ENCODE data around the gene PRODH2.
"Not testable (repeated sequence)": the region's sequence is repeated elsewhere in the genome, so short reads cannot be mapped to it uniquely, and the experiment has no call there.

Gene PRODH2

DNA sequence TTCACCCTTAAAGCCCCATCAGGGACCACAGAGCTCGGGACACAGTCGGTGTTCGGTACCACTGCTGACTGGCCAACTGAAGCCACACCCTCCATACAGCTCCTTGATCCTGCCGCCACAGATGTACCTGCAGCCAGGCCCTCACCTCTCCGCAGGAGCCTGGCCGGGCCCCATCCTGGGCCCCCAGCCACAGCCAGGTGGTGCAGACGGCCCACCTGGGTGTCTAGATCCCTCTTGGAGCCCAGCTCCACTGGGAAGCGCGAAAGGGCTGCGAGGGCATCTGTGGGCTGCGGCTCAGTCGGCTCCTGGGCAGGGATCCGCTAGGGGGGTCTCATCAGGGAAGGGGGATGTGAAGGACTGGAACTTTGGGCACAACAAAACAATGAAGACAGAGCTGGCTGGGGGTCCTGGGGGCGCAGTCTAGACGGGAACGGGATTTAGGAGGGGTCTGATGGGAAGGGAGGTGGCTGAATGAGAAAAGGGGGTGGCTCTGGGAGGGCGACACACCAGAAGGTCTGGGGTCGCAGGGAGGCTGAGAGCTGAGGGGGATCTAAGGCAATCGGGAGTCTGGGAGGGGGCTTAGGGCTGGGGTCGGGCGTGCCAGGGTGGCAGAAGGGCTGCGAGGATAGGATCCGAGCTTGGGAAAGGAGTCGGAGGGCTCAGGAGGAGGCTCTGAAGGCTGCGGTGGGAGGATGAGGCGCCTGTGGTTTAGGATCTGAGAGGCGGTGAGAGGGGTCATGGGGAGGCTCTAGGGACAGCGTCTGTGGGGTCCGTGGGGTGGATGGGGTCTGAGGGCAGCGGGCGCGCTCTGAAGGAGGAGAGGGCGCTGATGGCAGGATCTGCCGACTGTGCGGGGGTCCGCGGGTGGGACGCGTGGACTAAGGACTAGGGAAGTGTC, 15.8 kb downstream of the PRODH2 start:
- no peak for DNase-seq (ENCODE audit: low spot score)

DNA sequence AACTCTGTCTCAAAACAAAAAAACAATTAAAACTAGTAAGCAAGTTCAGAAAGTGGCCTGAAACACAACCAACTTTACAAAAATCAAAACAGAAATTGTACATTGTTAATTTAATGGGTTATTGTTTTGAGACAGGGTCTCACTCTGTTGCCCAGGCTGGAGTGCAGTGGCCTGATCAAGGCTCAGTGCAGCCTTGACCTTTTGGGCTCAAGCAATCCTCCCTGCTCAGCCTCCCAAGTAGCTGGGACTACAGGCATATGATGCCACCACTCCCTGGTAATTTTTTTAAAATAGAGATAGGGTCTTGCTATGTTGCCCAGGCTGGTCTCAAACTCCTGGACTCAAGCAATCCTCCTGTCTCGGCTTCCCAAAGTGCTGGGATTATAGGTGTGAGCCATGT, 17.1 kb downstream of the PRODH2 start:
- DNase-seq (ENCODE audit: low spot score) = not testable (repeated sequence)

DNA sequence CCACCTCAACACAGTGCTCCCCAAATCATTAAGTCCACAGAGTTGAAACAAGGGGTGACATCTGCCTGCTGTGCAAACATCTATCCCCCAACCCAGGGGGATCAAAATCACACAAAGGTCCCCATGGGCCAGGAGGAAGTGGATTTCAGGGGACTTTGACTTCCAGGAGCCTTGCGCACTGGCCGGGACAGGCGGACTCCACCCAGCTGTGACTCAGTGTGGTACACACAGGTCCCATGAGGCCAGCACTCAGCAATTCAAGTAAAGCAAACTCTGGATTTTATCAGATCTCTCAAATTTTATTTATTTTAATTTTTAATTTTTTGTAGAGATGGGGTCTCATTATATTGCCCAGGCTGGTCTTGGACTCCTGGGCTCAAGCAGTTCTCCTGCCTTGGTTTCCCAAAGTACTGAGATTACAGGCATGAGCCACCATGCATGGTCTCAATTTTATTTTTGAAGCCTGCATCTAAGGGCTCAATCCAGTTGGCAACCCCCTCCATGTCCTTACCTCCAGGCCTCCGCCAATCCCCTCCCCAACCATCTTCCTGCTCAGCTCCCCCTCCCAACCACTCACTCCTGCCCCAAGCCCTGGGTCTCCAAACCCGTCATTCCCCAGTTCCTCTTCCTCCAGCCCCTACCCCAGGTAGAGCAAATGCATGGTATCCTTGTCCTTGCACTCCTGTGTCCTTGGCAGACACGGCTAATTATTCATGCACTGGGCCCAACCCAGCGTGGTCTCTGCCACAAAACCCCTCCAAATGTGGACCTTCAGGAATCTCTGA, 19.1 kb downstream of the PRODH2 start:
- no peak for DNase-seq (ENCODE audit: low spot score)

DNA sequence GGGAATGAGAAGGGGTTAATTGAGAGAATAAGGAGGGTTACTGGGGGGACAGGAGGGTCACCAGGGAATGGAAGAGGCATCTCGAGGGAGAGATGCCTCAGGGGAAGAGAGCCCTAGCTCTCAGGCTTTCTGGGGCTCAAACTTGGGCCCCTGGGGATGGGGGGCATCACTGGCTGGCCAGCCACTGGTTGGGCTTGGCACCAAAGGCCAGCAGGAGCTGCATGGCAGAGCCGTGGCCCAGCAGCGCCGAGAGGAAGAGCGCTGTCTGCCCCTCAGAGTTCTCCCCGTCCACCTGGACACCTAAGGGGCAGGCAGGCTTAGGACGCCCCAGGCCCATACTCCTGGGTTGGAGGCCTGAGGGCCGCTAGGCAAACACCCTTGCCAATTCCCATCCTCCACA, 19.8 kb downstream of the PRODH2 start:
- DNase-seq (ENCODE audit: low spot score) = no peak

DNA sequence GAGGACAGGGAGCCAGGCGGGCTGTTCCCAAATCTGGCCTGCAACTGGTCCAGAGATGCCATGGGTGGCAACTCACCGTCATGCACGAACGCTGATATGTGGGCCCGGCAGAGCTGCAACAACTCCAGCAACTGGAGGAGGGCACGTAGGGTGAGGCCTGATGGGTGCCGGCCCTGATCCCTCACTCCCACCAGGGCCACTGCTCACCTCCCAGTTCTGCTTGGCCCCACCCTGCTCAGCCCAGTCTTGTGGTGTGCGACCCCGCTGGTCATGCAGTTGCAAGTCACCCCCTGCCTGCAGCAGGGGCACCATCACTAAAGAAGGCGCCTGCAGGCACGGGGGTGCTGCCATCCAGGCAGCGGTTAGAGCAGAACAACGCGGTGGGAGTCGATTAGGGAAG, 20.3 kb downstream of the PRODH2 start:
- DNase-seq (ENCODE audit: low spot score) = no peak

DNA sequence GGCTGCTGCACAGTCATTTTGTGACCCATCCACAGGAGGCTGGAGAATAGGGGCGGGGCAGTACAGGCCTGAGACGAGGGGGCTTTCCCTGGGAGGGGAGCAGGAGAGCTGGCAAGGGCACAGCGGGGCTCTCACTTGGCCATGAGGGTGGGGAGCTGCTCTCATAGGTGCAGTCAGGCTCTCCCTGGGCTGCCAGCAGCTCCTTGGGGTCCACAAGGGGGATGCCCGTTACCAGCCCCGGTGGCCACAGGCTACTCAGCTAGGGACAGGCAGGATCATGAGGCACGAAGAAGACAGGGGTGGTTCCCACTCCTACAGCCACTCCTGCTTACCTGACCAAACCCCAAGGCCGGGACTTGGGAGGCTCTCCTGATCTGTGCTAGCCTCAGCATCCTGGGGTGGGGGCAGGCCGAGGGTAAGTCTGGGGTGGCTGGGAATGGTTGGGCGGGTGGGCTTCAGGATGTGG, 20.8 kb downstream of the PRODH2 start:
- DNase-seq (ENCODE audit: low spot score) = no peak

DNA sequence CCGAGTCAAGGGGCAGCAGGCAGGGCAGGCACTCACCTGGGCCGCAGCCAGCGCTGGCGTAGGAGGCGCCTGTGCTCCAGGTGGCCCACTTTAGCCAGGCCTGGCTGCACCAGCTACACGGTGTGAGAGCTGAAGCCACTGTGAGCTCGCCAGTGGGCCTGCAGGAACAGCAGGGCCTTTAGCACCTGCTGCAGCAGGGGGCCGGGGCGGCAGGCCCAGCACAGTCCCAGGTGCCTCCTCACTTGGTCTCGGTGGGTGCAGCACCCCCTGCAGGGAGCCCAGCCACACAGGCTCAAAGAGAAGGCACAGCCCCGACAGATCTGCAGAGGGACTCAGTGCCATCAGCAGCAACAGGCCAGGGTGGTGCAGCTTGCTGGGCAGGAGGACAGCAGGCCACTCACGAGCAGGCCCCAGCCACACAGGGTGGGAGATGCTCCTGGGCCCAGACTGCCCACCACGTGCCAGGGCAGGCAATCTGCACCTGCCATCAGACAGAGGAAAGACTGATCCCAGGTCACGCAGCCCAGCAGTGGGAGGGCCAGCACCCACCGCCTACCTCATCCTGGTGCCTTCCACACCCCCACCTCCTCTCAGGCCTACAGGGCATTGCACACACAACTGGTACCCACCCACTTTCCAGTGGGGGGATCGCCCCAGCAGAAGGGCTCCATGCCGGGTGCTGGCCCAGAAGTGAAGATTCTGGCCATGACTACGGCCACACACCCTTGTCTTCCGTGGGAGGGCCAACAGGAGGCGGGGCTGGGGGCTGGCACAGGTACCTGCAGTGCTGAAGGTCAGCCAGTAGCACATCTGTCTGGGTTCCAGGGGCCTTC, 21.4 kb downstream of the PRODH2 start:
- DNase-seq (ENCODE audit: low spot score) = peak; percentile 31

DNA sequence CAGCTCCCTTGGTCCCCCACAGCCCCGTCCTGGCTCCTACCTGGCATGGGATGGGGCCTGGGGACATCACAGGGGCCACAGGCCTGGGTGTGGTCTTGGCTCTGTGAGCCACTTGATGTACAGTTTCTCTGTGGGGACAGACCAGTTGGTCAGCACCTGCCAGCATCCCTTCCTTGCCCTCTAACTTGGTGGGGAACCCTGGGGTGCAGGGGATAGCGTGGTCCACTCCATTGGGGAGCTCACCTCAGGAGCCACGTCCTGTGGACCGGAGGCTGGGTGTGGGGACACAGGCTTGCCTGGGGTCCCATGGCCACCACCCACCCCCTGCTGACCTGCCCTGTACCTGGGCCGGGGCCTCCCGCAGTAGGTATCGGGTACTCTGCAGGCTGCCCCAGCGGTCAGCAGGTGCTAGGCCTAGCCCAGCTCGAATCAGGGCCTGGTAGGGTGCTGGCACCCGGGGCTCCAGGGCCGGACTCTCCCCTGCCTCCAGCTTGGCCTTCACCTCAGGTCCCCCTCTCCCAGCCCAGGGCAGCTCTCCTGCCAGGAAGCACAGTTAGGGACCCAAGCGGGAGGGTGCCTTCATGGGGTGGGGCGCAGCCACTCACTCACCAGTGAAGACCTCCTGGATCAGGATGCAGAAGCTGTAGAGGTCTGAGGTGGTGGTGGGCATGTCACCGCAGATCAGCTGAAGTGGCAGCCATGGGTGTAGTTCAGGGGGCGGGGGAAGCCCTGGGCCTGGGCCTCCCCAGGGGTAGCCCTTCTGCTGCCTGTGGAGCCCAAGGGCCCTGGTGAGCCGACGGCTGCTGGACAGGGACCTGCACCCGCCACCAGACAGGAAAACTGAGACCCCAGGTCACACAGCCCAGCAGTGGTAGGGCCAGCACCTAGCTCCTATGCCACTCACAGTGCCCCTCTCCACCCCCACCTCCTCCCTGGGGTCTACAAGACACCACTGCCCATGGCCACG, 22.4 kb downstream of the PRODH2 start:
- DNase-seq (ENCODE audit: low spot score) = no peak

DNA sequence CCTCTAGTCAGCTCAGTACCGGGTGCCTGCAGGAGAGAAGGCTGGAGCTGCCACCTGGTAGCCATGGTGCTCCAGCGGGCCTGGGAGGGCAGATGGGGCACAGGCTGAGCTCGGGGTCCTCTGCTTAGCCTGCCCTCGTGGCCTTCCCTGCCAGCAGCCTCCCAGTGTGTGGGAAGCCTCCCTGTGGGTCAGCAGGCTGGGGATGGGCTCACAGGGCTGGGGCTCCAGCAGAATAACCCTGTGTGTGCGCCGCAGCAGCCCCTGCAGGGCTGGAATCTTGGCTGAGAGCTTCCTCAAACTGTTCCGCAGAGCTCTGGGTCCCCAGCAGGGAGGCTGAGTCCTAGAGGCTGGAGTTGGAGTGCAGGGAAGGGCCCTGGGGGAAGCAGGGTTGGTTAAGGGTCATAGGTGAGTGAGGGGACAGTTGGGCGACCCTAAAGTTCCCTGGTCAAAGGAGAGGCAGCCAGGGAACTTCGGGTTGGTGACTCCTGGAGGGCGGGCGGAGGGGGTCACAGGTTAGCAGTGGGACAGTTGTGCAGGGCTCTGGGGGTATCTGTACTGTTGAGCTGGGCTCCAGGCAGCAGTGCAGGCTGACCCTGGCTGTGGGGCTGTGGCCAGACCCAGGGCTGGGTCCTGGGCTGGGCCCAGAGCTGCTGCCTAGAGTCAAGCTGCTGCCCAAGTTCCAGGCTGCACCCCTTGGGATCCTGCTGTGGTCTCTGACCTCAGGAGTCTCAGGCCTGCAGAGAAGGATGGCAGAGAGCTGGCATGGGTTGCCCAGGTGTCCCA, 23.3 kb downstream of the PRODH2 start:
- DNase-seq (ENCODE audit: low spot score) = no peak

DNA sequence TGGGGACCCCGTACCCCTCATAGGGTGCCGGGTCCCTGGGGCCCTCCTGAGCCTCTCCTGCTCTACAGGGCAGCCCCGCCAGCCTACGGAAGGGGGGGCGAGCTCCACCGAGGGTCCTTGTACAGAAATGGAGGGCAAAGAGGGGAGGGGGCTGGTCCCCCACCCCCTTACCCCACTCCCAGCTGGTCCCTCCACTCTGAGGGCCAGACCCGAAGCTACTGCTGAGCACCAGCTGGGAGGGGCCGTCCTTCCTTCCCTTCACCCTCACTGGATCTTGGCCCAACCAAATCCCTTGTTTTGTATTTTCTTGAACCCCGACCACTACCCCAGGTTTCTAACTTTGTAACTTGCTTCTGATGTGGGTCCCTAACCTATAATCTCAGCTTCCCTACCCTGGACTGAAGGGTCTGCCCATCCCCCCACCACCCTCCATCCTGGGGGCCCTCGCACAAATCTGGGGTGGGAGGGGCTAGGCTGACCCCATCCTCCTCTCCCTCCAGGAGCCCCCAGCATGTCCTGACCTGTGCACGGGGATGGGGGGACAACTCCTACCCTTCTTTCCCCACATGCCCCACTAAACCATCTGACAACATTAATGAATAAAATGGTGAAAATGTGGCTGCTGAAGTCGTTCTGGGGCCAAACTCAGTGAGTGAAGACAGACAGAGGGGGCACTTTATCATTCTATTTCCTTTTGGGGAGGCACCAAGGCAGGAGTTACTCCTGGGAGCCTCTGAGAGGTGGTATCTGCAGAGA, 24.3 kb downstream of the PRODH2 start:
- DNase-seq (ENCODE audit: low spot score) = no peak

DNA sequence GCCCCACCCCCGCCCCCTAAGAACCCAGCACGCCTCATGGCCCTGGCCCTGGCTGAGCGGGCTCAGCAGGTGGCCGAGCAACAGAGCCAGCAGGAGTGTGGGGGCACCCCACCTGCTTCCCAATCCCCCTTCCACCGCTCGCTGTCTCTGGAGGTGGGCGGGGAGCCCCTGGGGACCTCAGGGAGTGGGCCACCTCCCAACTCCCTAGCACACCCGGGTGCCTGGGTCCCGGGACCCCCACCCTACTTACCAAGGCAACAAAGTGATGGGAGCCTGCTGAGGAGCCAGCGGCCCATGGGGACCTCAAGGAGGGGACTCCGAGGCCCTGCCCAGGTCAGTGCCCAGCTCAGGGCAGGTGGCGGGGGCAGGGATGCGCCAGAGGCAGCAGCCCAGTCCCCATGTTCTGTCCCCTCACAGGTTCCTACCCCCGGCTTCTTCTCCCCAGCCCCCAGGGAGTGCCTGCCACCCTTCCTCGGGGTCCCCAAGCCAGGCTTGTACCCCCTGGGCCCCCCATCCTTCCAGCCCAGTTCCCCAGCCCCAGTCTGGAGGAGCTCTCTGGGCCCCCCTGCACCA, 25.3 kb downstream of the PRODH2 start:
- DNase-seq (ENCODE audit: low spot score) = no peak

DNA sequence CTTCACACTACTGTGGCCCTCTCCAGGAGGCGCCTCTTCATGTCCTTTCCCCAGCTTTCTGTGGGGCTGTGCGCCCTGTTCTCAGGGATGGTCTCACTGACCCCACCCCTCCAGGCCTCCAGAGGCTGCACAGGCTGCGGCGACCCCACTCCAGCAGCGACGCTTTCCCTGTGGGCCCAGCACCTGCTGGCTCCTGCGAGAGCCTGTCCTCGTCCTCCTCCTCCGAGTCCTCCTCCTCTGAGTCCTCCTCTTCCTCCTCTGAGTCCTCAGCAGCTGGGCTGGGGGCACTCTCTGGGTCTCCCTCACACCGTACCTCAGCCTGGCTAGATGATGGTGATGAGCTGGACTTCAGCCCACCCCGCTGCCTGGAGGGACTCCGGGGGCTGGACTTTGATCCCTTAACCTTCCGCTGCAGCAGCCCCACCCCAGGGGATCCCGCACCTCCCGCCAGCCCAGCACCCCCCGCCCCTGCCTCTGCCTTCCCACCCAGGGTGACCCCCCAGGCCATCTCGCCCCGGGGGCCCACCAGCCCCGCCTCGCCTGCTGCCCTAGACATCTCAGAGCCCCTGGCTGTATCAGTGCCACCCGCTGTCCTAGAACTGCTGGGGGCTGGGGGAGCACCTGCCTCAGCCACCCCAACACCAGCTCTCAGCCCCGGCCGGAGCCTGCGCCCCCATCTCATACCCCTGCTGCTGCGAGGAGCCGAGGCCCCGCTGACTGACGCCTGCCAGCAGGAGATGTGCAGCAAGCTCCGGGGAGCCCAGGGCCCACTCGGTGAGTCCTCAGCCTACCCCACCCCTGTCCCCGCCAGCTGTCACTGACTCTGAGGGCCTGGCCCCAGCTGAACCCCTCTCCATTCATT, 26.1 kb downstream of the PRODH2 start:
- no peak for DNase-seq (ENCODE audit: low spot score)

DNA sequence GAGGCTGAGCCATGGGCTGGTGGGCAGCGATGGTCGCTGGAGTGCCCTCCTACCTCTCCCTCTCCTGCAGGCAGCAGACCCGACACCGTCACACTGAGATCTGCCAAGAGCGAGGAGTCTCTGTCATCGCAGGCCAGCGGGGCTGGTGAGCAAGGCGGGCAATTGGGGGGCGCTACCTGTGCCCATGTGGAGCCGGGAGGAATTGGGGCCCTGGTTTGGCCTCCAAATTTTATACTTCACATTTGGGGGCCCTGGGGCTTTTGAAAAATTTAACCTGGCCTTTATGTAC, 27.4 kb downstream of the PRODH2 start:
- no peak for DNase-seq (ENCODE audit: low spot score)

DNA sequence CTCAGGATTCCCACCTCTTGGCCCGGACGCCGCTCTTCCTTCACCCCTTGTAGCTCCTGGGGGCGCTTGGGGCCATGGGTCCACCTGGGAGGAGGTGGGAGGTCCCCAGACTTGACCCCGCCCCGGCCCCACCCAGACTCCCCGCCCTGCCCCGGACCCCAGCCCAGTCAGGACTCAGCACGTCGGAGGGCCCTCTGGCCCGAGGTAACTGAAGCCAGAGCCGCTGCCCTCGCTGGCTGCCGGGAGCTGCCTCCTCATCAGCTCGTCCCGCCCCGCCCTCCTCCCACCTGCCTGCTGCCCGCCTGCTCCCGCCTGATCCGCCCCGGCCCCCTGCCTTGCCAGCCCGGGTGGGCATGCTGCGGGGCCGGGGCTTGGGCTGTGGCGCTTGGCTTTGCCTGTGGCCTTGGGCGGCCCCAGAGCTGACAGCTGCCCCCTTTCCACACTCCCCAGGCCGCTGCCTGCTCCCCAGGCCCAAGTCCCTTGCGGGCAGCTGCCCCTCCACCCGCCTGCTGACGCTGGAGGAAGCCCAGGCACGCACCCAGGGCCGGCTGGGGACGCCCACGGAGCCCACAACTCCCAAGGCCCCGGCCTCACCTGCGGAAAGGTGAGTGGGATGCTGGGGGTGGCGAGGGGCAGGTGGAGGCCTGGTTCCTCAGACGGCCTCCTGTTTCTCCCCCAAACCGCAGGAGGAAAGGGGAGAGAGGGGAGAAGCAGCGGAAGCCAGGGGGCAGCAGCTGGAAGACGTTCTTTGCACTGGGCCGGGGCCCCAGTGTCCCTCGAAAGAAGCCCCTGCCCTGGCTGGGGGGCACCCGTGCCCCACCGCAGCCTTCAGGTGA, 27.9 kb downstream of the PRODH2 start:
- DNase-seq (ENCODE audit: low spot score) = no peak

DNA sequence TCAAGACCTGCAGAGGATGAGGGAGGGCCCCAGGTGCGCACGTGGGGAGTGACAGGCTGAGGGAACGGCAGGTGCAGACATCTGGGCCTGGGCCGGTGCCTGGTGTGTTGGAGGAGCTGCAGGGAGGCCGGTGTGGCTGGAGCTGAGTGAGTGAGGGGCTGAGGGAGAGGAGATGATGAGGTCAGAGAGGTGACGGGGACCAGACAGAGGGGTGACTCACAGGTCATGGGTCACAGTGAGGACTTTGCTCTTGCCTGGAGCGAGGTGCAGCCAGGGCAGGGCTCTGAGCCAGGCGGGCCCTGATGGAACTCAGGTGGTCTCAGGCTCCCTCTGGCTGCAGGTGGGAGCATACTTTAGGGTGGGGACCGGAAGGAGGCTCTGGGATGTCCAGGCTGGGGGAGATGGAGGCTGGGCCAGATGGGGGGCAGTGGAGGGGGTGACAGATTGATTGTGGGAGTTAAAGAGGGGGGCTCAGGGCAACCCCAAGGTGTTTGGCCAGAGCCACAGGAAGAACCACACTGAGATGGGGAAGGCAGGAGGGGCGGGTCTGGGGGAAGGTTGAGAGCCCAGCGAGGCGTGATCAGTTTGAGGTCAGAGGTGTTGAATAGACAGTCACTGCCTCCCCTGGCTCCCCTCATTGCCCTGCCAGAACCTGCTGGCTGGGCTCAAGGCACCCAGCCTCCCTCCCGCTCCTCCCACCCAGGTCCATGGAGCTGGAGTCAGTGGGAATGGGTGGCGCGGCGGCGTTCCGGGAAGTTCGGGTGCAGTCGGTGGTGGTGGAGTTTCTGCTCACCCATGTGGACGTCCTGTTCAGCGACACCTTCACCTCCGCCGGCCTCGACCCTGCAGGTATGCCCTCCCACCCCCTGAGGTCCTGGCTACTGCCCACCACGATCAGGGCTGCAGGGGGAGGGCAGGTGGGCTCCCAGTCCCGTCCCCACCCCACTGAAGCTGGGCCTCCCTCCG, 28.9 kb downstream of the PRODH2 start:
- DNase-seq (ENCODE audit: low spot score) = no peak

DNA sequence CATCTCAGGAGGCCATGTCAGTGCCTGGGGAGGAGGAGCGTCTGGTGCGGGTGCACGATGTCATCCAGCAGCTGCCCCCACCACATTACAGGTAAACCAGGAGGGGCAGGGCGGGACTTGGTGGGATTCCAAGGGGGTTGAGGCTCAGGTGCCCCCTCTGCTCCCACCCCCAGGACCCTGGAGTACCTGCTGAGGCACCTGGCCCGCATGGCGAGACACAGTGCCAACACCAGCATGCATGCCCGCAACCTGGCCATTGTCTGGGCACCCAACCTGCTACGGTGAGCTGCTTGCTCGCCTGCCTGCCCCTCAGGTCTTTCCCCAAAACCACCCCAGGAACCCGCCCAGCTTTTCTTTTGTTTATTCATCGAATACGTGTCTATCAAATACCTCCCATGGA, 30.1 kb downstream of the PRODH2 start:
- DNase-seq (ENCODE audit: low spot score) = no peak
